Uterus (tissue), 4 donors: ENCODE results near the gene CIROP. TPM values are rescaled to one million over a fixed set of nuclear protein-coding genes. Genes with fewer than 3 reads are reported as not detected.
A peak's percentile ranks its signal among the peaks of the same experiment; 100 is the strongest.

Source experiments
- DNase-seq, 2 donors: peaks; one replicate each; pipeline ENCODE4 v3.0.0-alpha.2; 2019 to 2020
- H3K27ac ChIP-seq, 2 donors: fragments of 200-600 bp; sonication (generic); 1 replicate in 1 of 2; 2 replicates in 1 of 2; pipeline ENCODE4 v1.5.1; 2016 to 2018
- H3K27me3 ChIP-seq, 2 donors: fragments of 200-600 bp; sonication (generic); one replicate each; pipeline ENCODE4 v1.5.1; 2018 to 2019; ENCODE audit warnings: control low read depth in 1 of 2
- H3K36me3 ChIP-seq, 2 donors: fragments of 200-600 bp; sonication (generic); one replicate each; pipeline ENCODE4 v1.5.1; 2019; ENCODE audit warnings: control low read depth in 1 of 2
- H3K4me1 ChIP-seq, 2 donors: fragments of 200-600 bp; sonication (generic); one replicate each; pipeline ENCODE4 v1.5.1; 2018 to 2019; ENCODE audit warnings: control low read depth in 1 of 2
- H3K4me3 ChIP-seq, 2 donors: fragments of 200-600 bp; sonication (generic); 1 replicate in 1 of 2; 2 replicates in 1 of 2; pipeline ENCODE4 v1.5.1; 2018 to 2019; ENCODE audit warnings: mild to moderate bottlenecking in 1 of 2
- H3K9me3 ChIP-seq, 2 donors: fragments of 200-600 bp; sonication (generic); one replicate each; pipeline ENCODE4 v1.5.1; 2019; ENCODE audit warnings: control low read depth in 1 of 2
- CTCF ChIP-seq, 4 experiments: fragments of 200-600 bp in 2 of 4; fragments of 450-650 bp in 2 of 4; sonication (generic) in 2 of 4; IDR thresholded peaks; one replicate each; pipeline ENCODE4 v1.5.1; 2016 to 2019; ENCODE audit warnings: antibody characterized with exemption in 4 of 4, mild to moderate bottlenecking in 2 of 4, moderate library complexity in 1 of 4
- POLR2A ChIP-seq, 2 donors: fragments of 450-650 bp; IDR thresholded peaks; one replicate each; pipeline ENCODE4 v1.6.1; 2016; ENCODE audit warnings: antibody characterized with exemption in 2 of 2, mild to moderate bottlenecking in 1 of 2, moderate library complexity in 1 of 2
- intact Hi-C: fragments of 100-400 bp; cut with DNase I; formaldehyde crosslinking; loops from one replicate; pipeline ENCODE4 v1.15.1; 2023; ENCODE audit warnings: low total_unique reads
- total RNA-seq, 4 donors: library from RNA; depleted of rRNA in 3 of 4; stranded (reverse); fragments of >200 nt in 3 of 4; gene quantifications; one replicate each; pipeline versions ENCODE4 v1.1.0 to v1.2.4, GENCODE V29; 2014 to 2023
- donor health status: DM: yes; HTN: yes; CAD: no.

The CIROP gene
- total RNA-seq, 4 donors from 2014 or later: not detected

GRCh38 chr14:23055621-23056144, 49.1 kb downstream of the CIROP start:
- intact Hi-C loops: loop anchor here (5.0 kb wide), 1 partner anchor 68 kb away; no protein-coding TSS in a partner anchor
- no peak for DNase-seq
- no peak overlapping the region for H3K4me3 ChIP-seq
- peak overlapping the region; percentile 86 to 92 for H3K27ac ChIP-seq
- TF ChIP-seq POLR2A (IDR thresholded peaks at IDR 0.05) (no peak), CTCF (IDR thresholded peaks at IDR 0.05) (no peak)
- H3K36me3 ChIP-seq: no peaks in the 10 kb centered on the region
- no peaks in the 10 kb centered on the region for H3K27me3 ChIP-seq
- no peaks in the 10 kb centered on the region for H3K9me3 ChIP-seq
- no peaks in the 10 kb centered on the region for H3K4me1 ChIP-seq

GRCh38 chr14:23055147-23055550, 49.6 kb downstream of the CIROP start:
- H3K9me3 ChIP-seq: no peaks in the 10 kb centered on the region
- DNase-seq: no peak
- no peak overlapping the region for H3K4me3 ChIP-seq
- intact Hi-C loops: loop anchor here (5.0 kb wide), 1 partner anchor 68 kb away; no protein-coding TSS in a partner anchor
- H3K36me3 ChIP-seq: no peaks in the 10 kb centered on the region
- no peak for TF ChIP-seq POLR2A (IDR thresholded peaks at IDR 0.05)
- TF ChIP-seq CTCF (IDR thresholded peaks at IDR 0.05): no peak
- no peaks in the 10 kb centered on the region for H3K4me1 ChIP-seq
- no peaks in the 10 kb centered on the region for H3K27me3 ChIP-seq
- H3K27ac ChIP-seq: no peak overlapping the region

GRCh38 chr14:23054000-23054811, 50.6 kb downstream of the CIROP start:
- DNase-seq: no peak
- Histone ChIP-seq H3K4me1 (no peaks in the 10 kb centered on the region), H3K9me3 (no peaks in the 10 kb centered on the region), H3K36me3 (no peaks in the 10 kb centered on the region), H3K27ac (no peak overlapping the region), H3K27me3 (no peaks in the 10 kb centered on the region), H3K4me3 (no peak overlapping the region)
- intact Hi-C loops: no loop called here
- no peak for TF ChIP-seq CTCF (IDR thresholded peaks at IDR 0.05)
- no peak for TF ChIP-seq POLR2A (IDR thresholded peaks at IDR 0.05)

GRCh38 chr14:23053426-23053825, 51.4 kb downstream of the CIROP start:
- H3K36me3 ChIP-seq: no peaks in the 10 kb centered on the region
- no peak overlapping the region for H3K4me3 ChIP-seq
- no peak for TF ChIP-seq CTCF (IDR thresholded peaks at IDR 0.05)
- no peaks in the 10 kb centered on the region for H3K9me3 ChIP-seq
- DNase-seq: no peak
- intact Hi-C loops: no loop called here
- H3K27me3 ChIP-seq: no peaks in the 10 kb centered on the region
- H3K4me1 ChIP-seq: no peaks in the 10 kb centered on the region
- no peak overlapping the region for H3K27ac ChIP-seq

GRCh38 chr14:23052671-23053070, 52.1 kb downstream of the CIROP start:
- intact Hi-C loops: no loop called here
- DNase-seq: no peak
- no peaks in the 10 kb centered on the region for H3K36me3 ChIP-seq
- no peaks in the 10 kb centered on the region for H3K4me1 ChIP-seq
- TF ChIP-seq POLR2A (IDR thresholded peaks at IDR 0.05) (no peak), CTCF (IDR thresholded peaks at IDR 0.05) (no peak)
- H3K9me3 ChIP-seq: no peaks in the 10 kb centered on the region
- no peaks in the 10 kb centered on the region for H3K27me3 ChIP-seq
- H3K27ac ChIP-seq: no peak overlapping the region
- no peak overlapping the region for H3K4me3 ChIP-seq
